ENCODE results near the gene LRRC71. TPM values are rescaled to one million over a fixed set of nuclear protein-coding genes. Genes with fewer than 3 reads are reported as not detected.

Gene LRRC71
- total and polyA plus RNA-seq, 2 of the 13 experiments (the other 11 are each of a cell fraction or from before 2014, with no cell fraction given): not detected

- TF ChIP-seq ZNF691 (CRISPR knock-in tag; IDR thresholded peaks at IDR 0.05; ENCODE audit: borderline replicate concordance, low read depth) (no peak; the same call in 1 of the 2 replicates), PLSCR1 (CRISPR knock-in tag; IDR thresholded peaks at IDR 0.05; ENCODE audit: borderline replicate concordance) (no peak), KDM5A (IDR thresholded peaks at IDR 0.05; ENCODE audit: borderline replicate concordance, low read length) (no peak), LCORL (IDR thresholded peaks at IDR 0.05) (no peak), LCORL (CRISPR knock-in tag; IDR thresholded peaks at IDR 0.05) (no peak), PPARG (CRISPR knock-in tag; conservative IDR thresholded peaks at IDR 0.05) (no peak), ZNF83 (CRISPR knock-in tag; IDR thresholded peaks at IDR 0.05; ENCODE audit: borderline replicate concordance) (no peak), ZNF800 (CRISPR knock-in tag; IDR thresholded peaks at IDR 0.05) (peak; percentile 82; the same call in 1 of the 2 replicates), REST (IDR thresholded peaks at IDR 0.05; ENCODE audit: borderline replicate concordance in 1 of 2, low read depth in 1 of 2, low read length in 2 of 2) (no peak), SNAPC5 (CRISPR knock-in tag; IDR thresholded peaks at IDR 0.05; ENCODE audit: borderline replicate concordance) (no peak), ARNTL (CRISPR knock-in tag; IDR thresholded peaks at IDR 0.05) (no peak), ZNF639 (CRISPR knock-in tag; conservative IDR thresholded peaks at IDR 0.05) (no peak), RFX3 (CRISPR knock-in tag; IDR thresholded peaks at IDR 0.05) (no peak), ZFYVE20 (CRISPR knock-in tag; IDR thresholded peaks at IDR 0.05; ENCODE audit: borderline replicate concordance, low read depth) (no peak), KDM5B (CRISPR knock-in tag; IDR thresholded peaks at IDR 0.05; ENCODE audit: borderline replicate concordance) (peak; percentile 76), ZNF547 (CRISPR knock-in tag; IDR thresholded peaks at IDR 0.05) (no peak), ZNF768 (CRISPR knock-in tag; IDR thresholded peaks at IDR 0.05) (0 out of 2 replicates have a peak, but pooled peaks have one; percentile 27), ZNF816 (CRISPR knock-in tag; IDR thresholded peaks at IDR 0.05; ENCODE audit: borderline replicate concordance) (no peak)
These were observed 7.0 kb downstream of the LRRC71 start (continued) for GRCh38 chr1:156927215-156928042.

Data from HepG2 (cell line).